Neutrophil (primary cell): ENCODE results near the gene KRT37.

Source experiments
- H3K27ac ChIP-seq: fragments of 200-600 bp; sonication (generic); 2 replicates; pipeline ENCODE4 v1.5.1; 2016; ENCODE audit warnings: mild to moderate bottlenecking, moderate library complexity
- H3K27me3 ChIP-seq: fragments of 200-600 bp; sonication (generic); 2 replicates; pipeline ENCODE4 v1.6.0; 2016; ENCODE audit warnings: mild to moderate bottlenecking
- H3K36me3 ChIP-seq: fragments of 200-600 bp; sonication (generic); 2 replicates; pipeline ENCODE4 v1.5.1; 2017
- H3K4me1 ChIP-seq, 2 experiments: fragments of 200-600 bp in 1 of 2; sonication (generic) in 1 of 2; 1 replicate in 1 of 2; 2 replicates in 1 of 2; pipeline versions ENCODE4 v1.5.1 to v1.6.1; 2013 to 2016; ENCODE audit warnings: low read depth in 1 of 2, low read length in 1 of 2, mild to moderate bottlenecking in 1 of 2, moderate library complexity in 1 of 2; ENCODE audit not compliant: control insufficient read depth in 1 of 2, insufficient read depth in 1 of 2
- H3K4me3 ChIP-seq, 2 experiments: fragments of 200-600 bp in 1 of 2; sonication (generic) in 1 of 2; 1 replicate in 1 of 2; 2 replicates in 1 of 2; pipeline ENCODE4 v1.5.1; 2013 to 2016; ENCODE audit warnings: low read depth in 1 of 2, low read length in 1 of 2, mild to moderate bottlenecking in 1 of 2, moderate library complexity in 1 of 2
- H3K9me3 ChIP-seq: fragments of 200-600 bp; sonication (generic); 2 replicates; pipeline ENCODE4 v1.5.1; 2016
- CTCF ChIP-seq: fragments of 200-600 bp; sonication (generic); IDR thresholded peaks from 2 replicates; pipeline ENCODE4 v1.5.1; 2016; ENCODE audit warnings: antibody characterized with exemption

KRT37 gene

GRCh38 chr17:41392278-41392677, 32.1 kb downstream of the KRT37 start:
- Histone ChIP-seq H3K4me1 (no peaks in the 10 kb centered on the region), H3K27me3 (peaks cover 63% of the 10 kb centered on the region), H3K4me3 (no peak overlapping the region), H3K36me3 (no peaks in the 10 kb centered on the region), H3K27ac (no peak overlapping the region), H3K9me3 (no peaks in the 10 kb centered on the region)
- TF ChIP-seq CTCF: no peak

- Histone ChIP-seq H3K4me3 (no peak overlapping the region), H3K27ac (no peak overlapping the region), H3K27me3 (peaks cover 63% of the 10 kb centered on the region), H3K36me3 (no peaks in the 10 kb centered on the region), H3K9me3 (no peaks in the 10 kb centered on the region), H3K4me1 (no peaks in the 10 kb centered on the region)
- no peak for TF ChIP-seq CTCF
Measured at GRCh38 chr17:41391535-41391934, 32.9 kb downstream of the KRT37 start.

GRCh38 chr17:41390411-41390938, 33.9 kb downstream of the KRT37 start:
- no peak overlapping the region for H3K27ac ChIP-seq
- no peak for TF ChIP-seq CTCF
- H3K4me1 ChIP-seq: no peaks in the 10 kb centered on the region
- peaks cover 57% of the 10 kb centered on the region for H3K27me3 ChIP-seq
- H3K9me3 ChIP-seq: no peaks in the 10 kb centered on the region
- no peak overlapping the region for H3K4me3 ChIP-seq
- H3K36me3 ChIP-seq: no peaks in the 10 kb centered on the region

DNA sequence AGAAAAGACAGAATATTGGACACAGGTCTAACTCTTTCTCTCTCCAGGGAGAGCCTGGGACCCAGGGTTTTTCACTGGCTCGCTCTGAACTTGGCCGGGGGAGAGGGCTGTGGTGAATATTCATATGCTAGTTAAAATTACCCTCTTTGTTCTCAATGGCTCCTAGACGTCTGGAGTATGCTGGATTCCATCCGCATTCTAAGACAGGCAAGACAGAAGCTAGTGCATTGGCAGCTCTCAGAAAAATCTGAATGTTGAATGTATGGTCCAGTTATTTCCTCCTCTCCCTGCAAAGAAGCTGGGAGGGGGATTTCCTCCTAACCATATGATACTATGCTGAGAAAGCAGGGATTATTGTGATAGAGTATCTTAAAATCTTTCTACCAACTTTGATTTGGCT, 36.7 kb downstream of the KRT37 start:
- H3K27me3 ChIP-seq: peaks cover 46% of the 10 kb centered on the region

DNA sequence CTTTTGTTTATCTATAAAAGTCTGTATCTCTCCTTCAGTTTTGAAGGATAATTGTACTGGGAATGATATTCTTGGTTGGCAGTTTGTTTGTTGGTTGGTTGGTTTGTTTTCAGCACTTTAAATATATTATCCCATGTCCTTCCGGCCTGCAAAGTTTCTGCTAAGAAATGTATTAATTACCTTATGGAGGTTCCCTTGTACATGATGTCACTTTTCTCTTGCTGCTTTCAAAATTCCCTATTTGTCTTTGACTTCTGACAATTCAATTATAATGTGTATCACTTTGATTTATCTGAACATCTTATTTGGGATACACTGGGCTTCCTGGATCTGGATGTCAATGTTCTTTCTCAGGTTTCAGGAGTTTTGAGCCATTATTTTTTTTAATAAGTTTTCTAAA, 38.2 kb downstream of the KRT37 start:
- Histone ChIP-seq H3K36me3 (no peaks in the 10 kb centered on the region), H3K4me1 (no peaks in the 10 kb centered on the region), H3K4me3 (no peak overlapping the region), H3K9me3 (no peaks in the 10 kb centered on the region), H3K27me3 (peaks cover 49% of the 10 kb centered on the region), H3K27ac (no peak overlapping the region)
- no peak for TF ChIP-seq CTCF

More for the DNA sequence above, 36.7 kb downstream of the KRT37 start:
- Histone ChIP-seq H3K36me3 (no peaks in the 10 kb centered on the region), H3K4me1 (no peaks in the 10 kb centered on the region), H3K9me3 (no peaks in the 10 kb centered on the region), H3K4me3 (no peak overlapping the region), H3K27ac (no peak overlapping the region)
- TF ChIP-seq CTCF: no peak

DNA sequence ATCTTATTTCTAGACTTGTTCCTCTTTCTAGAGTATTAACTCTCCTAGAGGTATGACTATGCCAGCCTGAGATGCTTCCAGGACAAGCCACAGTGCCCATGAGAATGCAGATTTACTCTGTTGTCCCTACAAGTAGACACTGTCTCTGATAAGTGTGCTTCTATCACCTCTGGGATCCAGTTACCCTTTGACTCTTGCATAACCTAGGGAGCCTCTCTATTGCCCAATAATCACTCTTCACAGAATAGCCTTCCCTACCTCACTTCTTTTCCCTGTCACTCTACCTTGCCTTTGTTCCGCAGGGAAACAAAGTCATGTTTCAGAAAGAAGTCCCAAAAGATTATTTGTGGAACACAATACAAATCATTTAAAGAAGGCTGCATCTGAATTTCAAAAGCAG, 40.7 kb downstream of the KRT37 start:
- no peak overlapping the region for H3K27ac ChIP-seq
- peaks cover 46% of the 10 kb centered on the region for H3K27me3 ChIP-seq
- H3K4me3 ChIP-seq: no peak overlapping the region
- no peak for TF ChIP-seq CTCF
- no peaks in the 10 kb centered on the region for H3K36me3 ChIP-seq
- no peaks in the 10 kb centered on the region for H3K9me3 ChIP-seq
- no peaks in the 10 kb centered on the region for H3K4me1 ChIP-seq
